Panc1 (cell line): ENCODE results near the gene PTRH1.

Experiments used
- CTCF ChIP-seq: fragments of 450-650 bp; IDR thresholded peaks from 2 replicates; pipeline ENCODE4 v1.5.1; 2017; ENCODE audit warnings: mild to moderate bottlenecking
- POLR2AphosphoS5 ChIP-seq: IDR thresholded peaks from 2 replicates; pipeline ENCODE4 v1.6.1; 2012; ENCODE audit warnings: mild to moderate bottlenecking, low read depth, low read length, moderate library complexity
- REST ChIP-seq, 2 experiments: IDR thresholded peaks; 2 replicates each; pipeline ENCODE4 v1.6.1; 2011 to 2012; ENCODE audit warnings: low read depth in 2 of 2, control low read depth in 1 of 2, low read length in 1 of 2, mild to moderate bottlenecking in 1 of 2, moderate library complexity in 1 of 2; ENCODE audit not compliant: insufficient read depth in 1 of 2
- SIN3A ChIP-seq: IDR thresholded peaks from 2 replicates; pipeline ENCODE4 v1.6.1; 2012; ENCODE audit warnings: low read depth, mild to moderate bottlenecking, low read length, moderate library complexity, borderline replicate concordance; ENCODE audit not compliant: insufficient read depth
- TCF7L2 ChIP-seq: IDR thresholded peaks from 2 replicates; pipeline ENCODE4 v1.6.1; 2011; ENCODE audit warnings: mild to moderate bottlenecking, low read depth, low read length, inconsistent platforms

GRCh38 chr9:127749090-127749787 is 33.8 kb upstream of the PTRH1 start:
- TF ChIP-seq CTCF (no peak), POLR2AphosphoS5 (no peak), SIN3A (no peak), REST (IDR thresholded peaks at IDR 0.05; ENCODE audit: insufficient read depth in 1 of 2, low read depth in 2 of 2, low read length in 1 of 2) (no peak), TCF7L2 (no peak)
